Testis (tissue), 2 donors: ENCODE results near the gene PARP9.

Source experiments
- CTCF ChIP-seq, 3 experiments: fragments of 450-650 bp in 2 of 3; fragments of 200-600 bp in 1 of 3; sonication (generic) in 1 of 3; IDR thresholded peaks; one replicate each; pipeline ENCODE4 v1.5.1; 2016 to 2019; ENCODE audit warnings: antibody characterized with exemption in 3 of 3, mild to moderate bottlenecking in 2 of 3, moderate library complexity in 1 of 3
- POLR2A ChIP-seq: fragments of 450-650 bp; IDR thresholded peaks from one replicate; pipeline ENCODE4 v1.6.1; 2017; ENCODE audit warnings: antibody characterized with exemption, mild to moderate bottlenecking, moderate library complexity

DNA sequence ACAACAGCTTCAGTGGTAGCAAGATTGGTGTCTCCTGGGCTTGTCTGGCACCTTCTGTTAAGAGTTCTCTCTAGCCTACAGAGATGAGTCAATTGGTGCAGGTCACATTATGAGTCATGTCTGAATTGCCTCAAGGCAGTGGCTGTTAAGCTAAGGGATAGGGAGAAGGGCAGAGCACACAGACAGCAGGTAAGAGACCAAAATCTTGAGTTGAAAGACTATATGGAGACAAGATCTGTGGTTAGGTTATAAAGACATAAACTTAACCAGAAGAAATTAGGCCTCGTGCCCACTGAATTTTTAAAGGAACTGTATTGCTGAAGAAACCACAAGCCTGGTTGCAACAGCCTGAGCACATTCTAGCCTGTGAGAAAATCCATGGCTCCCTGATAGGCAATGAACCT is 30.2 kb downstream of the PARP9 start:
- TF ChIP-seq CTCF (IDR thresholded peaks at IDR 0.05) (no peak), POLR2A (no peak)
